ENCODE results near the gene BCORL1. TPM values are rescaled to one million over a fixed set of nuclear protein-coding genes. Genes with fewer than 3 reads are reported as not detected.

The BCORL1 gene
- total RNA-seq, 1 donor from 2014 or later: 6.1 TPM

DNA sequence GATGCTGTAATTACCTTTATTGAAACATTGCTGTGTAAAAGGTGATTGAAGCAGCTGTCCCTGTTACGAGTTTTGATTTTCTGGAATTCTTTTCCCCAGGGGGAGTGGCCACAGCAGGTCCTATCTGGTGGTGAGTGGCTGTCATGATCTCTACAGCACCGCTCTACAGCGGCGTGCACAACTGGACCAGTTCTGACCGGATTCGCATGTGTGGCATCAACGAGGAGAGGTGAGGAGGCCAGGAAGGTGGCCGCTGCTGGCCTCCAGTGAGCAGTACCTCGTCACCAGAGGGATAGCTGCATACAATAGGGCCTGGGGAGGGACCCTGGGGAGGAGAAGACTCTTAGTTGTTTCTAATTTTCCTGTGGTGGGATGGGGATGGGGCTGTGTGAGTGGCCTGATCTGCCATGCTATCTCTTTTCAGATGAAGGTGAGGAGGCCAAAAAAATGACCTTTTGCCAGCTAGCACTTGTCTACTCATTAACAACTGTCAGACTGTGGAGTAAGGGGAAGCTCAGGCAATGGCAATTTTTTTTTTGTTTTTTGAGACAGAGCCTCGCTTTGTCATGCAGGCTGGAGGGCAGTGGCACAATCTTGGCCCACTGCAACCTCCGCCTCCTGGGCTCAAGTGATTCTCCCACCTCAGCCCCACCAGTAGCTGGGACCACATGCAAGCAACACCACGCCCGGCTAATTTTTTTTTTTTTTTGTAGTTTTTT lies 22.8 kb downstream of the BCORL1 start:
- Histone ChIP-seq H3K4me3 (no peak overlapping the region), H3K9me3 (no peaks in the 10 kb centered on the region), H3K4me1 (no peaks in the 10 kb centered on the region), H3K36me3 (no peaks in the 10 kb centered on the region), H3K27me3 (no peaks in the 10 kb centered on the region), H3K27ac (no peak overlapping the region)
- TF ChIP-seq, protein P1, sequence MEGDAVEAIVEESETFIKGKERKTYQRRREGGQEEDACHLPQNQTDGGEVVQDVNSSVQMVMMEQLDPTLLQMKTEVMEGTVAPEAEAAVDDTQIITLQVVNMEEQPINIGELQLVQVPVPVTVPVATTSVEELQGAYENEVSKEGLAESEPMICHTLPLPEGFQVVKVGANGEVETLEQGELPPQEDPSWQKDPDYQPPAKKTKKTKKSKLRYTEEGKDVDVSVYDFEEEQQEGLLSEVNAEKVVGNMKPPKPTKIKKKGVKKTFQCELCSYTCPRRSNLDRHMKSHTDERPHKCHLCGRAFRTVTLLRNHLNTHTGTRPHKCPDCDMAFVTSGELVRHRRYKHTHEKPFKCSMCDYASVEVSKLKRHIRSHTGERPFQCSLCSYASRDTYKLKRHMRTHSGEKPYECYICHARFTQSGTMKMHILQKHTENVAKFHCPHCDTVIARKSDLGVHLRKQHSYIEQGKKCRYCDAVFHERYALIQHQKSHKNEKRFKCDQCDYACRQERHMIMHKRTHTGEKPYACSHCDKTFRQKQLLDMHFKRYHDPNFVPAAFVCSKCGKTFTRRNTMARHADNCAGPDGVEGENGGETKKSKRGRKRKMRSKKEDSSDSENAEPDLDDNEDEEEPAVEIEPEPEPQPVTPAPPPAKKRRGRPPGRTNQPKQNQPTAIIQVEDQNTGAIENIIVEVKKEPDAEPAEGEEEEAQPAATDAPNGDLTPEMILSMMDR (IDR thresholded peaks at IDR 0.05): no peak
- TF ChIP-seq POLR2AphosphoS5 (IDR thresholded peaks at IDR 0.05; ENCODE audit: insufficient read depth in 1 of 2, low read depth in 1 of 2): no peak
- intact Hi-C loops (cut with DNase I): no loop called here
- no peak for DNase-seq (ENCODE audit: extremely low spot score in 2 of 2)

DNA sequence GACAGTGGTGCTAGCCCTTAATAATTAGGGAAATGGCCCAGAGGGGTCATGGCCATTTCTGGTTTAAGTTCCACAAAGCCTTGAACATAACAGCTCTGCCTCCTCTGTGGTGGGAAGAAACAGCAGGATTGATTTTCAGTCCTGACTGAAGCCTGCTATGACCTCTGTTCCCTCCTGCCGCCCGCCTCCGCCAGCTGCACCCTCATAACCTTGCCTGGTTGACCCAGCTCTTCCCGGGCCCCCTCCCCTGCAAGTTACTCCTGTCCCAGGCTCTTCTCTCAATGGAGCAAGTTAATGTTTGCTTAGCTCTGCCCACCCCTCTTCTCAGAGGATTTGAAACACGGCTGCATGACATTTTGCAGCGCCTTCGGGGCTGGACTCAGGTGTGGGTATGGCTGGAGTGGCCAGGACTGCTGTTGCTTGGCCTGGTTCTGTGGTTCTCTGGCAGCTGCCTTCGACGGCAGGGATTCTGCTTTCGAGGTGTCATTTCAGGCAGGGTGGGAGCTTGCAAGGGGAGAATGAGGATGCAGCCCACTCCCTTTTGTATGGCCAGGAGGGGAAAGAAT lies 27.3 kb downstream of the BCORL1 start:
- no peak for DNase-seq (ENCODE audit: extremely low spot score in 2 of 2)
- H3K9me3 ChIP-seq: no peaks in the 10 kb centered on the region
- H3K4me1 ChIP-seq: no peaks in the 10 kb centered on the region
- TF ChIP-seq, protein P1 (IDR thresholded peaks at IDR 0.05): no peak
- TF ChIP-seq POLR2A (IDR thresholded peaks at IDR 0.05): no peak
- TF ChIP-seq POLR2AphosphoS5 (IDR thresholded peaks at IDR 0.05; ENCODE audit: insufficient read depth in 1 of 2, low read depth in 1 of 2): no peak
- no peak overlapping the region for H3K4me3 ChIP-seq
- H3K27me3 ChIP-seq: no peaks in the 10 kb centered on the region
- no peaks in the 10 kb centered on the region for H3K36me3 ChIP-seq
- no peak overlapping the region for H3K27ac ChIP-seq
- intact Hi-C loops (cut with DNase I): no loop called here

DNA sequence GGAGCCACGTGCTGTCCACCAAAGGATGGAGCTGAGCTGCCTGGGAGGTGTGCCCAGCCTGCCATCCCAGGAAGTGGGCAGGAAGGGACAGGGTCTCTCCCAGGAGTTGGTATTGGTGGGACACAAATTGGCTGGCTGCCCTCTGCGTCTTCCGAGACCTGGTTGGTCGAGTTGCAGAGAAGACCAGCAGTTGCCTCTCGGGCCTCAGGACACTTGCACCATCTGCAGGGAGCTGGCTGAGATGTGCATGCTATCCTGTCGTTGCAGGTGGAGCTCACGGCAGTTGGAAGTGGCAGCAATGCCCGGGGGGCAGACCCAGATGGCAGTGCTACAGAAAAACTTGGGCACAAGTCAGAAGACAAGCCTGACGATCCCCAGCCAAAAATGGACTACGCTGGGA lies 30.2 kb downstream of the BCORL1 start:
- Histone ChIP-seq H3K4me1 (no peaks in the 10 kb centered on the region), H3K4me3 (no peak overlapping the region), H3K27ac (no peak overlapping the region), H3K36me3 (no peaks in the 10 kb centered on the region), H3K9me3 (no peaks in the 10 kb centered on the region), H3K27me3 (no peaks in the 10 kb centered on the region)
- no peak for DNase-seq (ENCODE audit: extremely low spot score in 2 of 2)
- TF ChIP-seq POLR2A (IDR thresholded peaks at IDR 0.05): no peak
- no peak for TF ChIP-seq POLR2AphosphoS5 (IDR thresholded peaks at IDR 0.05; ENCODE audit: insufficient read depth in 1 of 2, low read depth in 1 of 2)
- TF ChIP-seq, protein P1 (IDR thresholded peaks at IDR 0.05): no peak
- intact Hi-C loops (cut with DNase I): no loop called here

DNA sequence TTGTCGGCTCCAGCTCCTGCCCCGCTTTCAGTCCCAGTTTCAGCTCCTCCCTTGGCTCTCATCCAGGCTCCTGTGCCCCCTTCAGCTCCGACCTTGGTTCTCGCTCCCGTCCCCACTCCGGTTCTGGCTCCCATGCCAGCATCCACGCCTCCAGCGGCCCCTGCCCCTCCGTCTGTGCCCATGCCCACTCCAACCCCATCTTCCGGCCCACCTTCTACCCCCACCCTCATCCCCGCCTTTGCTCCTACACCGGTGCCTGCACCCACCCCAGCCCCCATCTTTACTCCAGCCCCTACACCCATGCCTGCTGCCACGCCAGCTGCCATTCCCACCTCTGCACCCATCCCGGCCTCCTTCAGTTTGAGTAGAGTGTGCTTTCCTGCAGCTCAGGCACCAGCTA lies 31.2 kb downstream of the BCORL1 start:
- H3K4me3 ChIP-seq: no peak overlapping the region
- H3K4me1 ChIP-seq: no peaks in the 10 kb centered on the region
- DNase-seq (ENCODE audit: extremely low spot score in 2 of 2): no peak
- H3K36me3 ChIP-seq: no peaks in the 10 kb centered on the region
- H3K27ac ChIP-seq: no peak overlapping the region
- H3K9me3 ChIP-seq: no peaks in the 10 kb centered on the region
- no peaks in the 10 kb centered on the region for H3K27me3 ChIP-seq
- intact Hi-C loops (cut with DNase I): no loop called here
- TF ChIP-seq, protein P1 (IDR thresholded peaks at IDR 0.05): no peak
- no peak for TF ChIP-seq POLR2AphosphoS5 (IDR thresholded peaks at IDR 0.05; ENCODE audit: insufficient read depth in 1 of 2, low read depth in 1 of 2)

DNA sequence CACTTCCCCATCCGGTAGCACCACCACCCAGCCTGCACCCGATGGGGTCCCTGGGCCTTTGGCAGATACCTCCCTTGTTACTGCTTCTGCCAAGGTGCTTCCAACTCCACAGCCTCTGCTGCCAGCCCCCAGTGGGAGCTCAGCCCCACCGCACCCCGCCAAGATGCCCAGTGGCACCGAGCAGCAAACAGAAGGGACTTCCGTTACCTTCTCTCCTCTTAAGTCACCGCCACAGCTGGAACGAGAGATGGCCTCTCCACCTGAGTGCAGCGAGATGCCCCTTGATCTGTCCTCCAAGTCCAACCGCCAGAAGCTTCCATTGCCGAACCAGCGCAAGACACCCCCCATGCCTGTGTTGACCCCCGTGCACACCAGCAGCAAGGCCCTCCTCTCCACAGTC lies 31.9 kb downstream of the BCORL1 start:
- TF ChIP-seq, protein P1 (IDR thresholded peaks at IDR 0.05): no peak
- TF ChIP-seq POLR2AphosphoS5 (IDR thresholded peaks at IDR 0.05; ENCODE audit: insufficient read depth in 1 of 2, low read depth in 1 of 2) (no peak), POLR2A (IDR thresholded peaks at IDR 0.05) (no peak)
- intact Hi-C loops (cut with DNase I): no loop called here
- Histone ChIP-seq H3K9me3 (no peaks in the 10 kb centered on the region), H3K4me1 (no peaks in the 10 kb centered on the region), H3K36me3 (no peaks in the 10 kb centered on the region), H3K27me3 (no peaks in the 10 kb centered on the region), H3K27ac (no peak overlapping the region), H3K4me3 (no peak overlapping the region)
- DNase-seq (ENCODE audit: extremely low spot score in 2 of 2): no peak

All from vagina (tissue), 2 donors.